GM19397 (cell line): Measurements from ENCODE around the gene DNAAF1.

Source experiments
- ATAC-seq: cut with Tn5 transposase; IDR thresholded peaks from one replicate; pipeline ENCODE4 v1.9.1; 2021; ENCODE audit warnings: mild to moderate bottlenecking, moderate library complexity; ENCODE audit not compliant: unreplicated experiment

Gene DNAAF1

GRCh38 chr16:84159007-84159406, 13.9 kb downstream of the DNAAF1 start:
- ATAC-seq, result no peak

GRCh38 chr16:84159800-84160199, 14.7 kb downstream of the DNAAF1 start:
- no peak for ATAC-seq

- ATAC-seq, result no peak
Observed at GRCh38 chr16:84161037-84161436, 15.9 kb downstream of the DNAAF1 start.

- no peak for ATAC-seq
Observed at GRCh38 chr16:84161801-84162200, 16.7 kb downstream of the DNAAF1 start.

- no peak for ATAC-seq
Observed at GRCh38 chr16:84165746-84166145, 20.6 kb downstream of the DNAAF1 start.

GRCh38 chr16:84166796-84167695, 21.9 kb downstream of the DNAAF1 start:
- no peak for ATAC-seq

- ATAC-seq, result no peak
Observed at GRCh38 chr16:84169765-84170310, 24.7 kb downstream of the DNAAF1 start.

GRCh38 chr16:84174396-84174795, 29.3 kb downstream of the DNAAF1 start:
- ATAC-seq, result no peak

GRCh38 chr16:84175350-84176081, 30.4 kb downstream of the DNAAF1 start:
- peak; percentile 49 for ATAC-seq

GRCh38 chr16:84176192-84177053, 31.3 kb downstream of the DNAAF1 start:
- ATAC-seq, result no peak

GRCh38 chr16:84177741-84178073, 32.6 kb downstream of the DNAAF1 start:
- ATAC-seq, result no peak

GRCh38 chr16:84178146-84178765, 33.1 kb downstream of the DNAAF1 start:
- no peak for ATAC-seq

GRCh38 chr16:84178892-84179611, 33.9 kb downstream of the DNAAF1 start:
- ATAC-seq, result no peak

- no peak for ATAC-seq
Observed at GRCh38 chr16:84179612-84180320, 34.7 kb downstream of the DNAAF1 start.

GRCh38 chr16:84180519-84181140, 35.5 kb downstream of the DNAAF1 start:
- no peak for ATAC-seq

- ATAC-seq, result no peak
Observed at GRCh38 chr16:84181144-84181915, 36.2 kb downstream of the DNAAF1 start.

GRCh38 chr16:84182104-84182503, 37.0 kb downstream of the DNAAF1 start:
- no peak for ATAC-seq
